HepG2 (cell line): ENCODE results near the gene SHANK3. TPM values are rescaled to one million over a fixed set of nuclear protein-coding genes. Genes with fewer than 3 reads are reported as not detected.

ENCODE experiments used
- CAMTA2 ChIP-seq: sonication (generic); formaldehyde crosslinking; IDR thresholded peaks from 2 replicates; pipeline ENCODE4 v1.4.0; 2020; ENCODE audit warnings: mild to moderate bottlenecking, missing genetic modification reagents, borderline replicate concordance
- FOXK2 ChIP-seq: fragments of 450-650 bp; IDR thresholded peaks from 2 replicates; pipeline ENCODE4 v1.6.1; 2016
- ZNF224 ChIP-seq: sonication (generic); formaldehyde crosslinking; IDR thresholded peaks from 2 replicates; pipeline ENCODE4 v1.5.0; 2020; ENCODE audit warnings: mild to moderate bottlenecking, missing genetic modification reagents
- ZNF441 ChIP-seq: sonication (generic); formaldehyde crosslinking; IDR thresholded peaks from 2 replicates; pipeline ENCODE4 v1.7.0; 2021; ENCODE audit warnings: missing genetic modification reagents, borderline replicate concordance
- ZNF530 ChIP-seq: sonication (generic); formaldehyde crosslinking; IDR thresholded peaks from 2 replicates; pipeline ENCODE4 v1.5.0; 2020; ENCODE audit warnings: low read depth, mild to moderate bottlenecking, missing genetic modification reagents
- polyA plus RNA-seq, 8 experiments: library from polyadenylated mRNA; depleted of rRNA in 3 of 8; stranded (reverse) in 7 of 8; unstranded in 1 of 8; fragments of >200 nt; fragmentation: Illumina TruSeq in 4 of 8; extraction: Trizol in 4 of 8; gene quantifications; 2 replicates each; pipeline versions ENCODE4 v1.2.1 to v1.2.3, GENCODE V29; 2011 to 2016; ENCODE audit warnings: low read depth in 4 of 8, missing spikeins in 1 of 8, mixed read lengths in 1 of 8; ENCODE audit not compliant: insufficient read depth in 1 of 8
- total RNA-seq, 5 experiments: library from RNA; depleted of rRNA; stranded (reverse); fragments of >200 nt; fragmentation: Illumina TruSeq; extraction: Trizol; gene quantifications; 2 replicates each; pipeline ENCODE4 v1.2.3, GENCODE V29; 2016; ENCODE audit warnings: low read depth in 1 of 5
- TF ChIP-seq, protein P1 (sequence below): sonication (generic); formaldehyde crosslinking; IDR thresholded peaks from 2 replicates; pipeline ENCODE4 v1.5.1; 2020; ENCODE audit warnings: missing genetic modification reagents, mild to moderate bottlenecking, borderline replicate concordance
- TF ChIP-seq, protein P2 (sequence below): sonication (generic); formaldehyde crosslinking; IDR thresholded peaks from 2 replicates; pipeline ENCODE4 v1.9.0; 2021; ENCODE audit warnings: missing genetic modification reagents, borderline replicate concordance
- TF ChIP-seq, protein P3 (sequence below): sonication (generic); formaldehyde crosslinking; IDR thresholded peaks from 2 replicates; pipeline ENCODE4 v1.5.1; 2020; ENCODE audit warnings: missing genetic modification reagents, mild to moderate bottlenecking, borderline replicate concordance
- TF ChIP-seq, protein P4 (sequence below): sonication (generic); formaldehyde crosslinking; IDR thresholded peaks from 2 replicates; pipeline ENCODE4 v1.8.0; 2022; ENCODE audit warnings: missing genetic modification reagents, mild to moderate bottlenecking, inconsistent platforms, borderline replicate concordance
- TF ChIP-seq, protein P5 (sequence below): sonication (generic); formaldehyde crosslinking; IDR thresholded peaks from 2 replicates; pipeline ENCODE4 v1.5.0; 2020; ENCODE audit warnings: missing genetic modification reagents

The SHANK3 gene
- total and polyA plus RNA-seq, 2 of the 13 experiments (the other 11 are each of a cell fraction or from before 2014, with no cell fraction given): 2.9 to 4.6 TPM

DNA sequence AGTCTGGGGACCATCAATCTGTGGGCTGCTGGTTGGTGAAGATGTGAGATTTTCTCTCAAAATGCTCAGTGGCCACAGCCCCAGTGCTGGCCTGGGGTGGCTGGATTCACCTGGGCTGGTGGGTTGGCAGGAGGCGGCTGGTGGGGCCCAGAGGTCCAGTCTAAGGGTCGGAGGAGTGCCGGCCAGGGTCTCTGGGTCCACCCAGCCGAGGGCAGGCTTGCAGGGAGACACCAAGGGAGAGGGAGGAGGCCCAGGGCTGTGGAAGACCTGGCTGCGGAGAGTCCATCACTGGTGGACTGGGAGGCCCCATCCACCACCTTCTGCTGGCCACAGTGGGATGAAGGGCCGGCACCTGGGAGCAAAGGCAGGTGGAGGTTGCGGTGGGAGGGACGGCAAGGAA is 582 bp upstream of the SHANK3 start (continued):
- TF ChIP-seq, protein P1, sequence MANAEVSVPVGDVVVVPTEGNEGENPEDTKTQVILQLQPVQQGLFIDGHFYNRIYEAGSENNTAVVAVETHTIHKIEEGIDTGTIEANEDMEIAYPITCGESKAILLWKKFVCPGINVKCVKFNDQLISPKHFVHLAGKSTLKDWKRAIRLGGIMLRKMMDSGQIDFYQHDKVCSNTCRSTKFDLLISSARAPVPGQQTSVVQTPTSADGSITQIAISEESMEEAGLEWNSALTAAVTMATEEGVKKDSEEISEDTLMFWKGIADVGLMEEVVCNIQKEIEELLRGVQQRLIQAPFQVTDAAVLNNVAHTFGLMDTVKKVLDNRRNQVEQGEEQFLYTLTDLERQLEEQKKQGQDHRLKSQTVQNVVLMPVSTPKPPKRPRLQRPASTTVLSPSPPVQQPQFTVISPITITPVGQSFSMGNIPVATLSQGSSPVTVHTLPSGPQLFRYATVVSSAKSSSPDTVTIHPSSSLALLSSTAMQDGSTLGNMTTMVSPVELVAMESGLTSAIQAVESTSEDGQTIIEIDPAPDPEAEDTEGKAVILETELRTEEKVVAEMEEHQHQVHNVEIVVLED (CRISPR knock-in tag): no peak
- TF ChIP-seq, protein P2, sequence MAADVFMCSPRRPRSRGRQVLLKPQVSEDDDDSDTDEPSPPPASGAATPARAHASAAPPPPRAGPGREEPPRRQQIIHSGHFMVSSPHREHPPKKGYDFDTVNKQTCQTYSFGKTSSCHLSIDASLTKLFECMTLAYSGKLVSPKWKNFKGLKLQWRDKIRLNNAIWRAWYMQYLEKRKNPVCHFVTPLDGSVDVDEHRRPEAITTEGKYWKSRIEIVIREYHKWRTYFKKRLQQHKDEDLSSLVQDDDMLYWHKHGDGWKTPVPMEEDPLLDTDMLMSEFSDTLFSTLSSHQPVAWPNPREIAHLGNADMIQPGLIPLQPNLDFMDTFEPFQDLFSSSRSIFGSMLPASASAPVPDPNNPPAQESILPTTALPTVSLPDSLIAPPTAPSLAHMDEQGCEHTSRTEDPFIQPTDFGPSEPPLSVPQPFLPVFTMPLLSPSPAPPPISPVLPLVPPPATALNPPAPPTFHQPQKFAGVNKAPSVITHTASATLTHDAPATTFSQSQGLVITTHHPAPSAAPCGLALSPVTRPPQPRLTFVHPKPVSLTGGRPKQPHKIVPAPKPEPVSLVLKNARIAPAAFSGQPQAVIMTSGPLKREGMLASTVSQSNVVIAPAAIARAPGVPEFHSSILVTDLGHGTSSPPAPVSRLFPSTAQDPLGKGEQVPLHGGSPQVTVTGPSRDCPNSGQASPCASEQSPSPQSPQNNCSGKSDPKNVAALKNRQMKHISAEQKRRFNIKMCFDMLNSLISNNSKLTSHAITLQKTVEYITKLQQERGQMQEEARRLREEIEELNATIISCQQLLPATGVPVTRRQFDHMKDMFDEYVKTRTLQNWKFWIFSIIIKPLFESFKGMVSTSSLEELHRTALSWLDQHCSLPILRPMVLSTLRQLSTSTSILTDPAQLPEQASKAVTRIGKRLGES: no peak
- TF ChIP-seq ZNF224 (CRISPR knock-in tag) (no peak), ZNF530 (CRISPR knock-in tag) (no peak), CAMTA2 (CRISPR knock-in tag) (no peak), ZNF441 (CRISPR knock-in tag) (no peak), FOXK2 (no peak)
- TF ChIP-seq, protein P3, sequence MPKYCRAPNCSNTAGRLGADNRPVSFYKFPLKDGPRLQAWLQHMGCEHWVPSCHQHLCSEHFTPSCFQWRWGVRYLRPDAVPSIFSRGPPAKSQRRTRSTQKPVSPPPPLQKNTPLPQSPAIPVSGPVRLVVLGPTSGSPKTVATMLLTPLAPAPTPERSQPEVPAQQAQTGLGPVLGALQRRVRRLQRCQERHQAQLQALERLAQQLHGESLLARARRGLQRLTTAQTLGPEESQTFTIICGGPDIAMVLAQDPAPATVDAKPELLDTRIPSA (CRISPR knock-in tag): no peak
- TF ChIP-seq, protein P4, sequence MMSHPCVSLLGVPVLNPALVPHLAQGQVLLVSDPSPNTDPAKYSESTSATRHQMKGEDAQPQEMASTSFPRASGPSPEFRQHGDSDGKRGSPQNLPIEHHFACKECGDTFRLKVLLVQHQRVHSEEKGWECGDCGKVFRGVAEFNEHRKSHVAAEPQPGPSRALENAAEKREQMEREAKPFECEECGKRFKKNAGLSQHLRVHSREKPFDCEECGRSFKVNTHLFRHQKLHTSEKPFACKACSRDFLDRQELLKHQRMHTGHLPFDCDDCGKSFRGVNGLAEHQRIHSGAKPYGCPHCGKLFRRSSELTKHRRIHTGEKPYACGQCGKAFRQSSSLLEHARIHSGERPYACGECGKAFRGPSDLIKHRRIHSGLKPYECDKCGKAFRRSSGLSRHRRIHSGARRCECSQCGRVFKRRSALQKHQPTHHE (CRISPR knock-in tag): no peak
- TF ChIP-seq, protein P5, sequence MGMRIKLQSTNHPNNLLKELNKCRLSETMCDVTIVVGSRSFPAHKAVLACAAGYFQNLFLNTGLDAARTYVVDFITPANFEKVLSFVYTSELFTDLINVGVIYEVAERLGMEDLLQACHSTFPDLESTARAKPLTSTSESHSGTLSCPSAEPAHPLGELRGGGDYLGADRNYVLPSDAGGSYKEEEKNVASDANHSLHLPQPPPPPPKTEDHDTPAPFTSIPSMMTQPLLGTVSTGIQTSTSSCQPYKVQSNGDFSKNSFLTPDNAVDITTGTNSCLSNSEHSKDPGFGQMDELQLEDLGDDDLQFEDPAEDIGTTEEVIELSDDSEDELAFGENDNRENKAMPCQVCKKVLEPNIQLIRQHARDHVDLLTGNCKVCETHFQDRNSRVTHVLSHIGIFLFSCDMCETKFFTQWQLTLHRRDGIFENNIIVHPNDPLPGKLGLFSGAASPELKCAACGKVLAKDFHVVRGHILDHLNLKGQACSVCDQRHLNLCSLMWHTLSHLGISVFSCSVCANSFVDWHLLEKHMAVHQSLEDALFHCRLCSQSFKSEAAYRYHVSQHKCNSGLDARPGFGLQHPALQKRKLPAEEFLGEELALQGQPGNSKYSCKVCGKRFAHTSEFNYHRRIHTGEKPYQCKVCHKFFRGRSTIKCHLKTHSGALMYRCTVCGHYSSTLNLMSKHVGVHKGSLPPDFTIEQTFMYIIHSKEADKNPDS (CRISPR knock-in tag): no peak
